Measurements from ENCODE around the gene CENPB.

Gene CENPB

DNA sequence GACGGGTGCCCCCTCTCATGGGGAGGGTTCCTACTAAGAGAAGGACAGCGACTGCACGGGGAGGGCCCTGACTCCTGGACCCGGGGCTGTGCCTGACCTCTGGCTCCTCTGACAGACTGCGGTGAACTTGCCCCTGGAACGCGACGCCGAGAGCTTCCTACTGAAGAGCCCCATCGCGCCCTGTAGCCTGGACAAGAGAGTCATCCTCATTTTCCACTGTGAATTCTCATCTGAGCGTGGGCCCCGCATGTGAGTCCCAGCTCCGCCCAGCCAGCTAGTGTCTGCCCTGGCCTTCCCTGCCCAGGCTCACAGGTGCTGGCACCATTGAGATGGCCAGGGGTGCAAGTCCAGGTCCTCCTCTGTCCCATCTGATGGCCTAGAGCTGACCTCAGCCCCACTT lies 16.7 kb upstream of the CENPB start:
- Histone ChIP-seq H3K9me2 (ENCODE audit: low read depth, low read length) (no peaks in the 10 kb centered on the region), H3K27me3 (ENCODE audit: insufficient read depth, low read length) (no peaks in the 10 kb centered on the region), H3K4me1 (ENCODE audit: insufficient read depth, low read length, severe bottlenecking) (peaks cover 32% of the 10 kb centered on the region), H4K20me1 (ENCODE audit: insufficient read depth, low read length) (no peaks in the 10 kb centered on the region), H3F3A (ENCODE audit: insufficient read depth, low read length) (no peaks in the 10 kb centered on the region), H3K36me3 (ENCODE audit: insufficient read depth, low read length) (peaks cover 65% of the 10 kb centered on the region), H3K4me2 (ENCODE audit: low read length) (no peak overlapping the region), H3K4me3 (ENCODE audit: low read depth, low read length, poor library complexity, severe bottlenecking) (no peak overlapping the region), H3K79me2 (ENCODE audit: insufficient read depth, low read length) (no peaks in the 10 kb centered on the region), H3K9me3 (ENCODE audit: low read length) (no peaks in the 10 kb centered on the region), H3K27ac (ENCODE audit: low read depth, low read length, poor library complexity, severe bottlenecking) (no peak overlapping the region), H3K9ac (ENCODE audit: low read length) (no peak overlapping the region), H2AFZ (ENCODE audit: low read length) (no peak overlapping the region)
- TF ChIP-seq EZH2 (IDR thresholded peaks at IDR 0.05; ENCODE audit: borderline replicate concordance, low read length): no peak
- TF ChIP-seq, protein P1, sequence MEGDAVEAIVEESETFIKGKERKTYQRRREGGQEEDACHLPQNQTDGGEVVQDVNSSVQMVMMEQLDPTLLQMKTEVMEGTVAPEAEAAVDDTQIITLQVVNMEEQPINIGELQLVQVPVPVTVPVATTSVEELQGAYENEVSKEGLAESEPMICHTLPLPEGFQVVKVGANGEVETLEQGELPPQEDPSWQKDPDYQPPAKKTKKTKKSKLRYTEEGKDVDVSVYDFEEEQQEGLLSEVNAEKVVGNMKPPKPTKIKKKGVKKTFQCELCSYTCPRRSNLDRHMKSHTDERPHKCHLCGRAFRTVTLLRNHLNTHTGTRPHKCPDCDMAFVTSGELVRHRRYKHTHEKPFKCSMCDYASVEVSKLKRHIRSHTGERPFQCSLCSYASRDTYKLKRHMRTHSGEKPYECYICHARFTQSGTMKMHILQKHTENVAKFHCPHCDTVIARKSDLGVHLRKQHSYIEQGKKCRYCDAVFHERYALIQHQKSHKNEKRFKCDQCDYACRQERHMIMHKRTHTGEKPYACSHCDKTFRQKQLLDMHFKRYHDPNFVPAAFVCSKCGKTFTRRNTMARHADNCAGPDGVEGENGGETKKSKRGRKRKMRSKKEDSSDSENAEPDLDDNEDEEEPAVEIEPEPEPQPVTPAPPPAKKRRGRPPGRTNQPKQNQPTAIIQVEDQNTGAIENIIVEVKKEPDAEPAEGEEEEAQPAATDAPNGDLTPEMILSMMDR (IDR thresholded peaks at IDR 0.05; ENCODE audit: low read length): no peak

DNA sequence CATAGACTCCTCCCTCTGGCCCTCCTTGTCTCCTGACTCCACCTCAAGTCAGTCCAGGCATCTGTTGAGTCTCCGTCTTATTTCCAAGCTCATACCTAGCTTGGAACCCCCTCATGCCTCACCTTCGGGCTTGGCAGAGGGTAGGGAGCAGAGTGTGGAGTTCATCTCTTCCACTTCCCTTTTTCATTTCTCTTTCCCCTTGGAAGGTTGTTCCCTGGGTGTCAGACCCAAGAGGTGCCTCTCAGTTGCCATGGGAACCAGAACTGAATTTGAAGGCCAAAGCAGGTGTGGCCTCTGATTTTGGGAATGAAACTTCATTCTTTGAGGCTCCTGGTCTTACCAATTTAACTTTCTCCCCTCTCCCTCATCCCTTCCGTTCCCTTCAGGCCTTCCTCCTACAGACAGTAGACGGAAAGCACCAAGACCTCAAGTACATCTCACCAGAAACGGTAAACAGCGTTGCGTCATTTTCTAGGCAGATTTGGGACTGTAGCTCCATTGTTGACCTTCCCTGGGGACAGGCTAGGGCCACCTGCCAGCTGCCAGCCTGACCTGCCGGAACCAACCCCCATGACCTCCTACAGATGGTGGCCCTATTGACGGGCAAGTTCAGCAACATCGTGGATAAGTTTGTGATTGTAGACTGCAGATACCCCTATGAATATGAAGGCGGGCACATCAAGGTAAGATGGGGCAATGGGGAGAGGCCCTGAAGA lies 16.1 kb upstream of the CENPB start:
- no peak overlapping the region for H3K4me2 ChIP-seq (ENCODE audit: low read length)
- H3K36me3 ChIP-seq (ENCODE audit: insufficient read depth, low read length): peaks cover 65% of the 10 kb centered on the region
- peaks cover 38% of the 10 kb centered on the region for H3K4me1 ChIP-seq (ENCODE audit: insufficient read depth, low read length, severe bottlenecking)
- H2AFZ ChIP-seq (ENCODE audit: low read length): no peak overlapping the region
- no peak overlapping the region for H3K27ac ChIP-seq (ENCODE audit: low read depth, low read length, poor library complexity, severe bottlenecking)
- no peaks in the 10 kb centered on the region for H4K20me1 ChIP-seq (ENCODE audit: insufficient read depth, low read length)
- no peaks in the 10 kb centered on the region for H3K79me2 ChIP-seq (ENCODE audit: insufficient read depth, low read length)
- H3K9ac ChIP-seq (ENCODE audit: low read length): no peak overlapping the region
- H3K4me3 ChIP-seq (ENCODE audit: low read depth, low read length, poor library complexity, severe bottlenecking): no peak overlapping the region
- H3K9me2 ChIP-seq (ENCODE audit: low read depth, low read length): no peaks in the 10 kb centered on the region
- no peak for TF ChIP-seq EZH2 (IDR thresholded peaks at IDR 0.05; ENCODE audit: borderline replicate concordance, low read length)
- TF ChIP-seq, protein P1 (IDR thresholded peaks at IDR 0.05; ENCODE audit: low read length): no peak
- no peaks in the 10 kb centered on the region for H3F3A ChIP-seq (ENCODE audit: insufficient read depth, low read length)
- no peaks in the 10 kb centered on the region for H3K27me3 ChIP-seq (ENCODE audit: insufficient read depth, low read length)
- H3K9me3 ChIP-seq (ENCODE audit: low read length): no peaks in the 10 kb centered on the region

DNA sequence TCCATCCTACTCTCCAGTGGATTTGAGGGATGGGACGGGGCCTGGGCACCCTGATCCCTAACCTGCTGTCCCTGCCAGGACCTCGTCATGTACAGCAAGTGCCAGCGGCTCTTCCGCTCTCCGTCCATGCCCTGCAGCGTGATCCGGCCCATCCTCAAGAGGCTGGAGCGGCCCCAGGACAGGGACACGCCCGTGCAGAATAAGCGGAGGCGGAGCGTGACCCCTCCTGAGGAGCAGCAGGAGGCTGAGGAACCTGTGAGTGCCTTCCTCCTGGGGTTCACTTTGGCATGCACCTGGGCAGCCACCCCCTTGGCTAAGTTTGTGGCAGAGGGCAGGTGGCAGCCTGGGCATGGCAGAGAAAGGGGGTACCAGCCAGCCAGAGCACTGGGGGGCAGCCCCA lies 15.3 kb upstream of the CENPB start:
- Histone ChIP-seq H3K27ac (ENCODE audit: low read depth, low read length, poor library complexity, severe bottlenecking) (no peak overlapping the region), H3K4me3 (ENCODE audit: low read depth, low read length, poor library complexity, severe bottlenecking) (no peak overlapping the region), H3K9ac (ENCODE audit: low read length) (no peak overlapping the region), H3F3A (ENCODE audit: insufficient read depth, low read length) (no peaks in the 10 kb centered on the region), H3K9me3 (ENCODE audit: low read length) (no peaks in the 10 kb centered on the region), H3K4me1 (ENCODE audit: insufficient read depth, low read length, severe bottlenecking) (peaks cover 35% of the 10 kb centered on the region), H2AFZ (ENCODE audit: low read length) (no peak overlapping the region), H3K4me2 (ENCODE audit: low read length) (no peak overlapping the region), H3K9me2 (ENCODE audit: low read depth, low read length) (no peaks in the 10 kb centered on the region), H4K20me1 (ENCODE audit: insufficient read depth, low read length) (no peaks in the 10 kb centered on the region), H3K79me2 (ENCODE audit: insufficient read depth, low read length) (0 out of 2 replicates have a peak, but pooled peaks cover 3% of the 10 kb centered on the region), H3K27me3 (ENCODE audit: insufficient read depth, low read length) (no peaks in the 10 kb centered on the region), H3K36me3 (ENCODE audit: insufficient read depth, low read length) (peaks cover 65% of the 10 kb centered on the region)
- TF ChIP-seq, protein P1 (IDR thresholded peaks at IDR 0.05; ENCODE audit: low read length): no peak
- TF ChIP-seq EZH2 (IDR thresholded peaks at IDR 0.05; ENCODE audit: borderline replicate concordance, low read length): no peak
